Smooth muscle cell of trachea (primary cell): ENCODE measurements around the gene TEX38. TPM values are rescaled to one million over a fixed set of nuclear protein-coding genes. Genes with fewer than 3 reads are reported as not detected.

Experiments
- total RNA-seq: library from RNA; depleted of rRNA; stranded (reverse); fragments of >200 nt; gene quantifications from 2 replicates; pipeline ENCODE4 v1.2.1, GENCODE V29; 2014

Gene TEX38
- total RNA-seq = 0.29 TPM in 1 of 2 replicates, not detected in the other

GRCh38 chr1:46671554-46671953 lies at the start of gene TEX38:
Gene TEX38, plus strand, starts transcription at chr1:46671854. Its CDS starts 81 bp downstream, at chr1:46671935.

GRCh38 chr1:46667782-46668760 lies 3.6 kb upstream of the TEX38 start, which contains the start of gene ATPAF1:
Gene ATPAF1, minus strand, starts transcription at chr1:46668364. Its CDS starts 42 bp downstream, at chr1:46668322.

GRCh38 chr1:46718727-46719622 lies 47.3 kb downstream of the TEX38 start, which contains the start of gene EFCAB14:
Gene EFCAB14, minus strand, starts transcription at chr1:46719114. Its CDS starts 1,027 bp downstream, at chr1:46718087.

Other genes starting within 250 kb of the TEX38 start
- not detected in 2 replicates for gene DMBX1, start 182.0 kb upstream of the TEX38 start, total RNA-seq
- not detected in 2 replicates for gene KNCN, start 120.2 kb upstream of the TEX38 start, total RNA-seq
- 23.0 and 24.6 TPM in 2 replicates for gene MKNK1, start 67.6 kb upstream of the TEX38 start, total RNA-seq
- gene MOB3C, start 55.0 kb upstream of the TEX38 start, total RNA-seq = 9.7 and 17.5 TPM in 2 replicates
- 62.8 and 71.0 TPM in 2 replicates for gene ATPAF1, start 3.5 kb upstream of the TEX38 start, total RNA-seq
- gene EFCAB14, start 47.3 kb downstream of the TEX38 start, total RNA-seq = 50.6 and 57.2 TPM in 2 replicates
- not detected in 2 replicates for gene CYP4B1, start 127.2 kb downstream of the TEX38 start, total RNA-seq